ENCODE data around the gene MPC2. TPM values are rescaled to one million over a fixed set of nuclear protein-coding genes. Genes with fewer than 3 reads are reported as not detected.

Gene MPC2
- total RNA-seq, 6 experiments from 2014 or later, result 85.2 to 198 (median 142) TPM

DNA sequence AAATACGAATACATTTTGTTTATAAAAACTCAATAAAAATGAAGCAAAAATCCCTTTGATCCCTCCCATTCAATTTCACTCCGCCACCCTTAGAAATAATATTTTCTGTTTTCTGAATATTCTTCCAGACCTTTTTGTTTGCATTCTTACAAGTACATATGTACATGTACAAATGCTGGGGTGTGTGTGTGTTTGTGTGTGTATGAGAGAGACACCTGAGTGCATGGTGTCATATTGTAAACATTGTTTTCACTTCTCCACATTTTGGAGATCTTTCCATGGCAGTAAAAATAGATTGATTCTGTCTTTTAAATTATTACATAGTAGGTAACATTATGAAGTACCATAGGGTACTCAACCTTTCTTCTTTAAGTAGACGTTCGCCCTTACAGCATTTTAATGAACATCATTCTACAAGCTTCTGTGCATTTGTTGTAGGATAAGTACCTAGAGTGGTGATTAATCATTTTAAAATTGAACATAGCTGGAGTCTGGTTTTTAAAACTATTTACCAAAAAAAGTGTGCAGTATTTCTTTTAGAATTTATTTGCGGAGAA, 1.3 kb upstream of the MPC2 start:
- Histone ChIP-seq H3K4me3 (peak overlapping the region; percentile 74 to 88 (median 79)), H3K4me1 (peaks cover 0 to 7% (median 0%) of the 10 kb centered on the region in 4 donors), H3K9me3 (no peaks in the 10 kb centered on the region), H3K27ac (peak overlapping the region in 2 of 3 donors; percentile 94 to 95), H3K27me3 (no peaks in the 10 kb centered on the region), H3K36me3 (no peaks in the 10 kb centered on the region)
- 21% methylated on average over 5 of the region's 5 CpGs for WGBS (ENCODE audit: insufficient coverage, low coverage, low lambda C conversion rate, missing lambda C conversion rate)
- intact Hi-C loops (cut with DNase I), result no loop called here
- ATAC-seq, result no peak
- DNase-seq, result no peak
- TF ChIP-seq, protein P1, sequence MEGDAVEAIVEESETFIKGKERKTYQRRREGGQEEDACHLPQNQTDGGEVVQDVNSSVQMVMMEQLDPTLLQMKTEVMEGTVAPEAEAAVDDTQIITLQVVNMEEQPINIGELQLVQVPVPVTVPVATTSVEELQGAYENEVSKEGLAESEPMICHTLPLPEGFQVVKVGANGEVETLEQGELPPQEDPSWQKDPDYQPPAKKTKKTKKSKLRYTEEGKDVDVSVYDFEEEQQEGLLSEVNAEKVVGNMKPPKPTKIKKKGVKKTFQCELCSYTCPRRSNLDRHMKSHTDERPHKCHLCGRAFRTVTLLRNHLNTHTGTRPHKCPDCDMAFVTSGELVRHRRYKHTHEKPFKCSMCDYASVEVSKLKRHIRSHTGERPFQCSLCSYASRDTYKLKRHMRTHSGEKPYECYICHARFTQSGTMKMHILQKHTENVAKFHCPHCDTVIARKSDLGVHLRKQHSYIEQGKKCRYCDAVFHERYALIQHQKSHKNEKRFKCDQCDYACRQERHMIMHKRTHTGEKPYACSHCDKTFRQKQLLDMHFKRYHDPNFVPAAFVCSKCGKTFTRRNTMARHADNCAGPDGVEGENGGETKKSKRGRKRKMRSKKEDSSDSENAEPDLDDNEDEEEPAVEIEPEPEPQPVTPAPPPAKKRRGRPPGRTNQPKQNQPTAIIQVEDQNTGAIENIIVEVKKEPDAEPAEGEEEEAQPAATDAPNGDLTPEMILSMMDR (IDR thresholded peaks at IDR 0.05), result no peak
- no peak for TF ChIP-seq POLR2A (IDR thresholded peaks at IDR 0.05)

- intact Hi-C loops (cut with DNase I), result no loop called here
- no peaks in the 10 kb centered on the region for H3K36me3 ChIP-seq
- DNase-seq, result no peak
- TF ChIP-seq POLR2A (IDR thresholded peaks at IDR 0.05), result no peak
- TF ChIP-seq, protein P1 (IDR thresholded peaks at IDR 0.05), result no peak
- under 1% methylated on average over 5 of the region's 5 CpGs for WGBS (ENCODE audit: insufficient coverage, low coverage, low lambda C conversion rate, missing lambda C conversion rate)
- H3K4me1 ChIP-seq, result peaks cover 0 to 11% (median 0%) of the 10 kb centered on the region in 4 donors
- peak overlapping the region; percentile 94 to 95 (median 94) for H3K27ac ChIP-seq
- H3K9me3 ChIP-seq, result no peaks in the 10 kb centered on the region
- no peaks in the 10 kb centered on the region for H3K27me3 ChIP-seq
- H3K4me3 ChIP-seq, result peak overlapping the region; percentile 74 to 88 (median 79)
- no peak for ATAC-seq
These were observed 788 bp upstream of the MPC2 start for GRCh38 chr1:167937709-167938010.

DNA sequence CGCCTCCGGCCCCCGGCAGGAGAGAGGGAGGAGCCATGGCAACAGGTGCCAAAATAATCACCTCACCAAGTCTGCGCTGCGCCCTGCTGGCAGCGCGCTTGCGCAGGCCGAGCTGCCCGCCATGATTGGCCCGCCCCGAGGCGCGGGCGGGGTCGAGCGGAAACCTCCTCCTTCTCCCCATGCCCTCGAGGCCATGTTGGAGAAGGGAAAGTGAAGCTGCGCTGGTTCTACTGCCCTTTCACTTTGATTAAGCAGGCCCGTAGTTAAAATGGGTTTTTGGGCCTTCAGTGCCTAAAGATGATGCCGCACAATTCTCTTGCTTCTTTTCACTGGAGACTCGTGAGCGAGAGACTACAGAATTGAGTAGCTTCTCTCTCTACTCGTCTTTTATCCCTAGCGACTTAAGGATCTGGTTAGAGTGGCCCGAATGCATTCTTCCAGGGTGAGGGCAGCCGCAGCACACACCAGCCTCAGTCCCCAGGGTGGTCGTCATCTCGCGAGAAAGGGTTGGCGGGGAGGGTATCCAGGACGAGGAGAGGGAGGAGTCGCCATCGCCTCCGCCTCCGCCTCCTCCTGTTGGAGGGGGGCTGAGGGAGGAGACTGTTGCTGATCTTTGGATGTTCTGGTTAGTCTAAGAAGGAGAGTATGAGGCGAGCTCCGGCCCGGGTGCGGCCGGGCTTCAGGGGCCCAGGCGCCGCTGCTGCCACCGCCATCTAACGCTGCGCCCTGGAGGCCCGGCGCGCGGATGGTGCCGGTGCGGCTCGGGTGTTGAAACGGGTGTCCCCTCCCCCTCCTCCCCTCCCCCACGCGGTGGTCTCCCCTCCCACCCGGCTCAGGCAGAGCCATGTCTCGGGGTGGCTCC, 573 bp downstream of the MPC2 start, which contains the start of gene DCAF6:
DCAF6 (plus strand) TSS at position 616 of the 862 bp plus-strand sequence; CDS start at position 845, 229 bp downstream.
- intact Hi-C loops (cut with DNase I), result no loop called here
- ATAC-seq, result peak; percentile 81 to 91 (median 85)
- no peaks in the 10 kb centered on the region for H3K27me3 ChIP-seq
- TF ChIP-seq POLR2A (IDR thresholded peaks at IDR 0.05), result peak; percentile 95
- TF ChIP-seq, protein P1 (IDR thresholded peaks at IDR 0.05), result peak in 1 of 4 donors; percentile 14
- H3K4me3 ChIP-seq, result peak within 1 kb of the TSS; percentile 74 to 88 (median 79)
- H3K36me3 ChIP-seq, result no peaks in the 10 kb centered on the region
- H3K9me3 ChIP-seq, result no peaks in the 10 kb centered on the region
- H3K4me1 ChIP-seq, result peaks cover 0 to 25% (median 3%) of the 10 kb centered on the region in 4 donors
- 0% methylated on average over 22 of the region's 58 CpGs for WGBS (ENCODE audit: insufficient coverage, low coverage, low lambda C conversion rate, missing lambda C conversion rate)
- H3K27ac ChIP-seq, result peak within 1 kb of the TSS; percentile 94 to 95 (median 94)
- DNase-seq, result peak; percentile 97 to 98 (median 98)

- peak overlapping the region; percentile 94 to 95 (median 94) for H3K27ac ChIP-seq
These were observed 1.4 kb downstream of the MPC2 start for GRCh38 chr1:167935216-167936067.

More at GRCh38 chr1:167935216-167936067, 1.4 kb downstream of the MPC2 start:
- peak; percentile 46 to 68 (median 59) for DNase-seq
- intact Hi-C loops (cut with DNase I), result no loop called here
- H3K27me3 ChIP-seq, result no peaks in the 10 kb centered on the region
- peak; percentile 35 to 59 (median 40) for ATAC-seq
- H3K4me3 ChIP-seq, result peak overlapping the region; percentile 74 to 88 (median 79)
- H3K9me3 ChIP-seq, result no peaks in the 10 kb centered on the region
- H3K36me3 ChIP-seq, result no peaks in the 10 kb centered on the region
- WGBS (ENCODE audit: insufficient coverage, low coverage, low lambda C conversion rate, missing lambda C conversion rate), result 0% methylated on average over 9 of the region's 45 CpGs
- peaks cover 0 to 34% (median 3%) of the 10 kb centered on the region in 4 donors for H3K4me1 ChIP-seq
- TF ChIP-seq, protein P1 (IDR thresholded peaks at IDR 0.05), result no peak
- TF ChIP-seq POLR2A (IDR thresholded peaks at IDR 0.05), result peak; percentile 81
